ENCODE results near the gene FYN.
A peak's percentile ranks its signal among the peaks of the same experiment; 100 is the strongest.

FYN gene

GRCh38 chr6:111769365-111770152 lies 103.7 kb downstream of the FYN start:
- no peak for DNase-seq

DNA sequence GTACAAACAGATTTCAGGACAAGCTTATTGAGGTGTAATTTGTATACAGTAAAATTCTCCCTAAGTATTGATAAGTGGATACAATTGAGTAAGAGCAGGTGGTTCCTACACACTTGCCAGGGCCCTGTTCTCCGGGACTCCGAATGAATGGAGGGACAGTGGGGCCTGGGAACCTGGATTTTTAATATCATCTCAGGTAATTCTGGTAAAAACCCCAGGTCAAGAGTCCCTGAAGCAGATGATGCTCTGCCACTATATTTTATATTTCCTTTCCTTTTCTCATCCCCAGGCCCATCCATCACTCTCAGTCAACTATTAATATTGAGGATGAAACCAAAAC lies 104.9 kb downstream of the FYN start:
- DNase-seq, result no peak

DNA sequence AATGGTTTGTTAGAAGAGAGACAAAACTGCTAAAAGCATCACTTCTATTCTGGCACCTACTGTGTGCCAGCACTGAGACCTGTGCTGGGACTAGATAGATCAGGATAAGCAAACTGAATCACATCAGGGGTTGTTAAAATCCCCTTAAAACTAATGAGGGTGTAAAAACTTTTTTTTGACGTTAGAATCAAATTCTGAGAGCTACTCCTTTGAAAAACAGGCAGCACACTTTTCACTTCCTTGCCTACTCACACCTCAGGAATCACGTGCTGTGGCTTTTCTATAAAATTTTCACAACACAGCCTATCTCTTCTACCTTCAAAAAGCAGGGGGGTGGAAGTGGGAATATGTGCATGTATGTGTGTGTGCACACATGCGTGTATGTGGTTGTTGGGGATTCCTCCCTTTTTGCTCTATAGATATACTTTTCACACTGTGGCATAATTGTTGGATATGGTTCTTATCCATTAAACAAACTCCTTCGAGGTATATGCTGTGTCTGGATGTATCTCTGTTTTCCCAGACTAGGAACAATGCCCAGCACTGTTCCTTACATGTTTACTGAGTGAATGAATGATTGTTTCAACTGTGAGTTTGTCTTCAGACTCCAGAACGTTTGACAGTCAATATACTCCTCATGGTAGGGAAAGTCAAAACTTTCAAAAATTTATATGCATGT lies 105.4 kb downstream of the FYN start:
- DNase-seq, result no peak

DNA sequence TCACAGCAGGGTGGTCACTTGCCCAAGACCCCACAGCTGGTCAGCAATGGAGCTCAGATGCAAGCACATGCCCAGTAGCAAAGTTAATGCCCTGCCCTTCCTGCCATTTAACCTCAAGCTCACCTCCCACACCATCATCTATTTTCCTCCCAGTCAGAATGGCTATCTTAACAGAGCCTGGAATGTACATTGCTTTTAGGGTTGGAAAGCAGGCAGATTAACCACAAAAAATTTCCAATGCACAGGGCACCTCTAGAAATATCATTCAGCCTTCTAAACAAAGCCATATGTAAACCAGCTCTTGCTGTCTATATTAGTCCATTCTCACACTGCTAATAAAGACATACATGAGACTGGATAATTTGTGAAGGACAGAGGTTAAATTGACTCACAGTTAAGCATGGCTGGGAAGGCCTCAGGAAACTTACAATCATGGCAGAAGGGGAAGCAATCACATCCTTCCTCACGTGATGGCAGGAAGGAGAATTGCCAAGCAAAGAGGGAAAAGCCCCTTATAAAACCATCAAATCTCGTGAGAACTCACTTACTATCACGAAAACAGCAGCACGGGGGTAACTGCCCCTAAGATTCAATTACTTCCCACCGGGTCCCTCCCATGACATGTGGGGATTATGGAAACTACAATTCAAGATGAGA lies 106.9 kb downstream of the FYN start:
- DNase-seq, result no peak

GRCh38 chr6:111765763-111766162 lies 107.5 kb downstream of the FYN start:
- no peak for DNase-seq

- DNase-seq, result no peak
These were observed 108.7 kb downstream of the FYN start for GRCh38 chr6:111764238-111765175.

DNA sequence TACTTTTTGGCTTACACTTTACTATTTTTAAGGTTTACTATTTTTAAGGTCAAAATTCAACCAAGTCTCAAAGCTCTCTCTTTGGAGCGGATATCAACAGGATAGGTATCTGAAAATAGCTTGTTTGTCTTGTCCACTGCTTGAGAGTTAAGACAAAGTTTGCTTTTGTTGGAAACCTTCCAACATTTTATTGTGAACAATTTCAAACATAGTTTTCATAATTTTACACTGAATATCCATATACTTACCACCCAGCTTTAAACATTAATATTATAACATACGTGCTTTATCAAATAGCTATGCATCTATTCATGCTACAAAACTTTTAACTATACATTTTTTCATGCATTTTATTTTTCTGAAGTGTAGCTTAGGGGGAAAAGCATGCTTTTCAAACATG lies 109.9 kb downstream of the FYN start:
- no peak for DNase-seq

GRCh38 chr6:111761783-111762312 lies 111.4 kb downstream of the FYN start:
- no peak for DNase-seq

DNA sequence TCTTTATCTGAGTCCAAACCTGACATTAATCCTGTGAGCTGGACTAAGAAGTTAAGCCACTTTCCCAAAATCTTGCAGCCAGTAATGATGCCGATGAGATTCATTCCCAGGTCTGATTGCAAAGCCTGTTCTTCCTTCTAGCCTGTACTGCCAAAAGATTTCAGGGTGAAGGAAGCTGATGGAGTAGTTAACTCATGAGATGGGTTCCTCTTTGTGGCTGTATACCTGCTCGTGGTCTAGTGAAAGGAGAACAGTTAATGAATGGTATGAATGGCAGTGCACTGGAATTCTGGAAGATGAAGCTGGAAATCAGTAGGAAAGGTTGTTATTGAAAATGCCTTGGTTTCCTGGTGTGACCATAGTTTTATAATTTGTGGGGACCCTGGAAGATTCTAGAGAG lies 112.0 kb downstream of the FYN start:
- DNase-seq, result no peak

- DNase-seq, result no peak
These were observed 113.1 kb downstream of the FYN start for GRCh38 chr6:111759836-111760785.

- no peak for DNase-seq
These were observed 113.9 kb downstream of the FYN start for GRCh38 chr6:111759331-111759835.

GRCh38 chr6:111758608-111759329 lies 114.5 kb downstream of the FYN start:
- peak in 1 of 14 donors; percentile 47 for DNase-seq

- no peak for DNase-seq
These were observed 115.9 kb downstream of the FYN start for GRCh38 chr6:111757342-111757741.

DNA sequence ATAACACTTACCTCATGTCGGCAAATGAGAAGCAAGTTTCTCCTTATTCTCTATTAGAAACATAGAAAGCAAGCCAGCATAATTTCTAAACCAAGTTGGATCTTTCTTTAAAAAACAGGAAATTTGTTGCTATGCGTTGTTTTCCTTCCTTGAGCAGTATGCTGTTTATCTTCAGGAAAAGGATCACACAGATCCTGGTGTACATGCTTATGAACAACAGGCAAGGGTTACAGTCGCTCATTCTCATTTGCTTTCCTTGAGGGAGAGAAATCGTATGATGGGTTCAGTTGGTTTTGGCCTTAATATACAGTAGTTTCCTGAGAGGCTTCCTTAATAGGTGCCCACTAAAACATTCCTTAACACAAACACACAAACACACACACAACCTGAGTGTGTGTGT lies 118.8 kb downstream of the FYN start:
- DNase-seq, result no peak

GRCh38 chr6:111753573-111753972 lies 119.7 kb downstream of the FYN start:
- no peak for DNase-seq

DNA sequence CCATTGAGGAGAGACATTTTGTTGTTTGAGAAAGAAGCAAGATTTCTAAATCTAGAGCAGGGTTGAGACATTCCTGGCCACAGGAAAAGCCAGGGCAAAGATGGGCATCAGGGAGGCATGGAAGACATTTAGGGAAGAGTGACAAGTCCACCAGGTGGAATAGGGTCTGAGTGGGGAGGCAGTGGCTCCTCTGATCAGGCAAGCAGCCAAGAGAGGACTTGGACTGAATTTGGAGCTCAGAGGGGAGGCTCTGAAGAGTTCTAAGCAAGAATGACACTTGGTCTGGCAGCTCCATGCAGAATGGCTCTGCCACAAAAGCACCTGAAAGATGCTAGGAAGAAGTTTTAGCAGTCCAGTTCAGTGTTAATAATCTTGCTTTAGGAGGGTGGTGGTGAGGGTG lies 120.8 kb downstream of the FYN start:
- DNase-seq, result peak in 1 of 14 donors; percentile 10

- DNase-seq, result no peak
These were observed 122.2 kb downstream of the FYN start for GRCh38 chr6:111750753-111751673.

DNA sequence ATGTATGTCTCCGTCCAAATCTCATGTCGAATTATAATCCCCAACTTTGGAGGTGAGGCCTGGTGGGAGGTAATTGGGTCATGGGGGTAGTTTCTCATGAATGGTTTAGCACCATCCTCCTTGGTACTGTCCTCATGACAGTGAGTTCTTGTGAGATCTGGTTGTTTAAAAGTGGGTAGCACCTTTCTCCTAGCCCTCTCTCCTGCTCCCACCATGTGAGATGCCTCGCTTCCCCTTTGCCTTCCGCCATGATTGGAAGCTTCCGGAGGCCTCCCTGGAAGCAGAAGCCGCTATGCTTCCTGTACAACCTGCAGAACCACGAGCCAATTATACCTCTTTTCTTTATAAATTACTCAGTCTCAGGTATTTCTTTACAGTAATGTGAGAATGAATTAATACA lies 123.1 kb downstream of the FYN start:
- DNase-seq, result no peak

DNA sequence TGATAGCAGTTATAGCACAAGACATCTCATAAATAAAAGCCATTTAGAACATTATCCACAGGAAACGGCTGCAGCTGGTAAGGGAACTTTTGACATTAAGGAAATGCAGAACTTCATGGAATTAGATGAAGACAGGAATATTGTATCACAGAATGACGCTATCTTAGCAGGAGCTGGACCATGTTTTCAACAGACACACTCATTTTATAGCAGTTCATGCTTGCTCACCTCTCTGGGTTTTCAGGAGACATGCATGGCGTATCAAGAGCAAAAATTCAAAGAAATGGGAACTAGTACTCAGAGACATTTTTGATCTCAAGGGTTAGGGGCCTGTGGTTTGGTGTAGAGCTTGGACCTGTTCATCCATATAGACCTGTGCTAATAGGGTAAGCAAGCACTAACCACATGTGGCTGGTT lies 125.0 kb downstream of the FYN start:
- no peak for DNase-seq

Data from C1 segment of cervical spinal cord (tissue), 14 donors.